HG02610 (cell line): ENCODE data around the gene EFCAB8.
"Not testable (repeated sequence)": the region's sequence is repeated elsewhere in the genome, so short reads cannot be mapped to it uniquely, and the experiment has no call there.

Experiments used
- ATAC-seq: cut with Tn5 transposase; IDR thresholded peaks from one replicate; pipeline ENCODE4 v1.9.1; 2021; ENCODE audit warnings: mild to moderate bottlenecking, moderate library complexity; ENCODE audit not compliant: unreplicated experiment

The EFCAB8 gene

DNA sequence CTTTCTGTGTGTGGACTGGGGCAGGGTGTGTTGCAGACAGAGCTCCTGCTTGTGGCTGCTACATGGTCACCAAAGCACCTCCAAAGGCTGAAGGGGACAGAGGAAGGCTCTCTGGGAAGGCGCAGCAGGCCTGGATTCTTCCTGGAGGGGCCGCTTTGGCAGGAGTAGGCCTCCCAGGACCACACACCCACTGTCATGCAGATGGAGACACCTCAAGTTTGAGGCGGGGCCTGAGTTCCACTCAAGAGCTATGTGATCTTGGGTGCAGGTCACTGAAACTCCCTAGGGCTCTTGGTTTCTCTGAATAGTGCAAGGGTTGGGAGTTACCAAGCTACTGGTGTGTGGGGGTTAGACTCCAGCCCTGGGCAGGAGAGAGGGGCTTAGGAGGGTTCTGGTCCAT lies 27.9 kb downstream of the EFCAB8 start:
- ATAC-seq, result no peak

DNA sequence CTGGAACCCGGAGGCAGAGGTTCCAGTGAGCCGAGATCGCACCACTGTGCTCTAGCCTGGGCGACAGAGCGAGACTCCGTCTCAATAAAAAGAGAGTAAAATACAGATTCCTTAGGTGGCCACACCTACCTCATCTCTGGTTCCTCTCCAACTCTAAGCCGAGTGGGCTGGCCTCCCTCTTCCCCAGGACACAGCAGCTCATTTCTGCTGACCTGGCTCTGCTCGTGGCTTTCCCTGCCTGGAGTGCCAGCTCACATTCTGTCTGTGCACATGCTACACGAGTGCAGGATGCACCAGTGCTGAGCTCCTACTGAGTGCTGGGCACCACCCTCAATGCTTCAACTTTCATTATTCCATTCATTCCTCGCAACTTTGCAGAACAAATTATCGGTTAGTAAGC lies 28.8 kb downstream of the EFCAB8 start:
- ATAC-seq, result no peak

DNA sequence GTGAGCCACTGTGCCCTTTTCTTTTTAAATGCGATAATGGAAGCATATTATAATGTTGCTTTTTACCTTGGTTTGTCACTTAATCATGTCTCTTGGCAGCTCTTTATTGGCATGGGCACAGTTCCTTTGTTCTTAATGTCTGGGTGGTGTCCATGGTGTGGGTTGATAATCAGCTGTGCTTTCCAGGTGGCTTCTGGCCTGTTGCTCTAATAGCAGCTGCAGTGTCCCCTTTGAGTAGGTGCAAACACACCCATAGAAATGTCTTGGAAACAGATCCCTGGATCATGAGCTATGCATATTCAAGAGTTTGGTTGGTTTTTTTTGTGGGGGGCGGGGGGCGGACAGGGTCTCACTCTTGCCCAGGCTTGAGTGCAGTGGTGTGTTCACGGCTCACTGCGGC lies 29.9 kb downstream of the EFCAB8 start:
- no peak for ATAC-seq

DNA sequence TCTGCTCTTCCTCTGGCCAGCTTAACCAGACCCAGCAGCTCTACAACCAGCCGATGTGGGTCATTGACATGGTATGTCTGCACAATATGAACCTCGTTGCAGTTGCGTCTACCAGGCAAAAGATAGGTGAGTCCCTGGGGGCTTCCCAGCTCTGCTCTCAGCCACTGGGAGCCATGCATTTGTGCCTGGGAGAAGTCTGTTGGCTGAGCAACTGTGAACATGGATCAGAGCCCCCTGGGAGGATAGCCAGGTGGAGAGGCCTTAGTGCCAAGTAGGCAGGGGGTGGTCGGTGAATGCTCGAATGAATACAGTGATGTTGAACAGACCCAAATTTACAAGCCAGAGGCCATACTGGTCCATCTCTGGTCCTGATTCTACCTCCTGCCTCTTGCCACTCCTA lies 30.6 kb downstream of the EFCAB8 start:
- ATAC-seq, result no peak

DNA sequence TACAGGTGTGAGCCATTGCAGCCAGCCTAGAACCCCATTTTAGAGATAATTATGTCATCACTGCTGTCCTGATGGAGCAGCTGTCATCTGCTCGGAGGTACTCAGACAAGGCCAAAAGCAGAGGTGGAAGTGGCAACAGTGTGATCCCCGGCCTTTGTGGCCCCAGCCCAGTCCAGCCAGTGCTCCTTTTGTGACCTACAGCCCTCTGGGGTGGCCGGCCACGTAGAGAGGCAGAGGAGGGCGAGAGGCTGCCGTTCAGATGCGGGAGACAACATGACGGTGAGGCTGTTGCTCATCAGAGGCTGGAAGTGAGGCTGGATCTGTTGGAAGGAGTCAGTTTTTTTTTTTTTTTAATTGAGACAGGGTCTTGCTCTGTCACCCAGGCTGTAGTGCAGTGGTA lies 32.8 kb downstream of the EFCAB8 start:
- no peak for ATAC-seq

DNA sequence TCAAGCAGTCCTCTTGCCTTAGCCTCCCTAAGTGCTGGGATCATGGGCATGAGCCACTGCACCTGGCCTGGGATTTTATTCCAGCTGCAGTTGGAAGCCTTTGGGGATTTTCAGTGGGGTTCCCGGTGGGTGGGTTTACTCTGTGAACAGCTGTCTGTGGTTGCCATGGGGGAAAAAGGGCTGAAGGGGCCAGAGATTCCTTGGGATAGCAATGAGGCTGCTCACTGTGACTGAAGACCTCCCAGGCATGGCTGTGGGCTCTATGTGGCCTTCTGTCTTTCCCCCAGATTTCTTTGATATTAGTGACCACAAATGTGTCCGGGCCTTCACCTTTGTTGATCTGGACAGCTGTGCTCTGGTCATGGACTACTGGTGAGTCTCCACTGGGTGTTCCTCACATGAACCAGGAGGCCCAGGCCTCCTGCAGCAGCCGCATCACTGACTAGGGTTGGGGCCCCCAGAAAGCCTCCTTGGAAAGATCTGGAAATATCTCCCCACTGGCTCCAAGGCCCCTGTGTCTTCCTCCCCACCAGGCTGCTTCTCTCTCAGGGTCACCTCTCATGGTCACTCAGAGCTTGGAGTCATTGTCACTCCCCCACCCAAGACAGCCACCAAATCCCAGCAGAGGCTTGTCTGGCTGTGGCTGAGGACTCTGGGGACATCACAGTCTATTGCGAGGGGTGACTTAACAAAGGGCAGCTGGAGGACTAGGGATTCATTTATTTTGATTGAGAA lies 33.4 kb downstream of the EFCAB8 start:
- no peak for ATAC-seq

DNA sequence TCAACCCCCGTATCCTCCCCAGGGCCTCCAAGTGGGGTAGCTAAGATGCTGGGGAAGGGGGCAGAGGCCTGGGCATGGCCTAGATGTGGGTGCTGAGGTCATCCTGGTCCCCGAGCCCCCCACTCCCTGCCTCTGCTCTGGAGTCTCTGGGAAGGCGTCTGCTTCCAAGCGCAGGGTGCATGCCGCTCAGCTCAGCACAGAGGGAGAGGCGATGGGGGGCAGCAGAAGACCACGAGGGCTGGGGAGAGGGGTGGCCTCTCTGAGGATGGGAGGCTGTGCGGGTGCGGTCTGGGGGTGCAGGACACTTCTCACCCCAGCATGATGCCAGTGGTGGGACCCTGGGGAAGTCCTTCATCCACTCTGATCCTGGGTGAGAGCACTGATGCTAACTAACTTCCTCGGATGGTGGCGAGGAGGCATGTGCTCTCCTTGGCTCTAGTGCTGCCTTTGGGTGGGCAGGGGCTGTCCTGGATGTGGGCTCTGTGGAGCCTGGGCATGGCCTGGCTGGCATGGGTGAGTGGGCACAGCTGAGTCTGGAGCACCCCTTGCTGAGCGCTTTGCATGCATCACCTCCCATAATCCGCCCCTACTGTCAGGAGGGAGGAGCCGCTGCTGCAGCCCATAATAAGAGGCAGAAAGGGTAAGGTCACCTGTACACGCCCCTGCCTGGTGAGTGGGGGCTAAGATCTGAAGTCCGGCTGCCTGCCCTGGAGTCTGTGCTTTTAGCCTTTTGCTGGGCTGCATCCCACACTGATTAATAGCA lies 34.7 kb downstream of the EFCAB8 start:
- ATAC-seq, result no peak

DNA sequence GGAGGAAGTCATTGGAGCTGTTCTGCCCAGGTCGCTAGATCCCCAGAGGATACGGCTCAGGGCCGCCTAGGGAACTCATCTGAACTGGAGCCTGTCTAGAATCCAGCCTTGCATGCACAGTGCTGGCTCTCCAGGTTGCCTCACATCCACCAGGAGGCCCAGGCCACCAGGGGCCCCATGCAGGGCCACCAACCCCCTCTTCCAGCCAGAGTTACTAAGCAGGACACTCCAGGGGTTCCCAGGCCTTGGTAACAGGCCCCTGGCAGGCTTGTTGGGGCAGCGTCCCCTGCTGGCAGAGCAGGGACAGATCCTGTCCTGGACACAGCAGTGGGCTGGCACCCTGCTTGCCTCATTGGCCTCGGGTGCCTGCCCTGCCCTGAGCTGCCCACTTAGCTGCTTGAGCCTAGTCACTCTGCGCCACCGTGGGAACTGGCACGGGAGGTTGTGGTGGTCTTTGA lies 35.3 kb downstream of the EFCAB8 start:
- no peak for ATAC-seq

DNA sequence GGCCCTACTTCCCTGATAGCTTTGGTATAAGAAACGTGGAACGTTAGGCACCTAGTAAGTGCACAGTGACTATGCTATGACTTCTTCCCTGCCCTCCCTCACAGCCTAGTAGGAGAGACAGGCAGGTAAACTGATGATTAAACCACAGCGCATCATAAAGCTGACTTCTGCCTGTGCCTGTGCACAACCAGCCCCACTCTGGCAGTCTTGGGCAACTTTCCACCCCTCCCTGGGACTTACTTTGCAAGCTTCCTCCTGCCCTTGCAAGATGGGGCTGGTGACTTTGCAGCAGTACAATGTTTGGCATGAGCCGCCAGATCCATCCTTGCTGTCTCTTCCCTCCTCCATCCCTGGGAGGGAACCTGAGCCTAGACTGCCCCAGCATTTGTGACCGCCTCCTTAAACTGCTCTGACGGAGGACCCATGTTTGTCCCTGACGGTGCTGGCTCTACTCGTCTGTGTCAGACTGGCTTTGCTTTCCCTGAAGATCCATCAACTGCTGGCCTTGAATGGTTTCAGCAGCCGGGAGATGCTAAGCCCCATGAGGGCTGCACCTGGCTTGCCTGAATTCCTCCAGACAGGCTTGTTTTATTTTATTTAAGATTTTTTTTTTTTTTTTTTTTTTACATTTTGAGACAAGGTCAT lies 36.1 kb downstream of the EFCAB8 start:
- no peak for ATAC-seq

DNA sequence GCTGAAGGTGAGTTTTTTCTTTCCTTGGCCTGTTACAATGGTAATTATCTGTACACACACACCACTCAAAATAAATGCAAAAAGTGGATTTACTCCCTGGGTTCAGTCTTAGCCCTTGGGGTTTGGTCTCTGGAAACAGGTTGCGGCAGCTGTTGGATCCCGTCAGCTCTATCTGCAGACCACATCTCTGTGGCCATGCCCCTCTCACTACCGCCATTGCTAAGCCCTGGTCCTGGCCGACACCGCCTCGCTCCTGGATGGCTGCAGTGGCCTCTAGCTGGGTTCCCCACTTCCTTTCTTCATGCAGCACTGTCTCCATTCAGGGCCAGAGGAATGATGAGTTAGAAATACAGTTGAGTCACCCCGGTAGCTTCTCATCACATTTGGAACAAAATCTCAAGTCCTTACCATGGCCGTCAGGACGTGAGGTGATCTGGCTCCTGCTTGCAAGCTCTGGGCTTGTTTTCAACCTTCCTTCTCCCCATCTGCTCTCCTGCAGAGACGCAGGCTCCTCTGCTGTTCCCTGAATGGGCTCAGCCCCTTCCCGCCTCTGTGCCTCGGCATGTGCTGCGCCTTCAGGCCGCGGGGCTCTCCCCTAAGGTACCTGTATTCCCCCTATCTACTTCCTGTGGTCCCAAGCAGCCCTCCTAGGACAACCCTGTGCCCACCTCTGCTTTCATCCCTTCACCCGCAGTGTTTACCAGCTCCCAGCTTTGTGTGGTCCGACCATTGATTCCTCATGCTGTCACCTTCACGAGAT lies 38.0 kb downstream of the EFCAB8 start:
- no peak for ATAC-seq

DNA sequence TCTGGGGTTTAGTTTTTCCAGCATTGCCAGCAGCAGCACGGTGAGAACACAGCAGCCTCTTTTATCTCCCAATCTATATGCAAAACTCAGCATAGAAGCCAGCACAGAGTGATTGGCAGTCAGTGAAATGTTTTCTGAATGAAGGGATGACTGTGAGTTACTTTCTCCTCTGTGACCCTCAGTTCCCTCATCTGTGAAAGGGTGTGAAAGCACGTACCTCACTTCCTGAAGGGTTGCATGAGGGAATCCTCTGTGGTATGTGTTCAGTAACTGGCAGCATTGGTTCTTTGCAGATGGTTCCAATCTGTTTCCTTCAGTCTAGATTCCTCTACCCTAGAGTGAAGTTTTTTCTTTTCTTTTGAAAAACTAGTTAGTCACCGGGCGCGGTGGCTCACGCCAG lies 40.0 kb downstream of the EFCAB8 start:
- ATAC-seq, result no peak

DNA sequence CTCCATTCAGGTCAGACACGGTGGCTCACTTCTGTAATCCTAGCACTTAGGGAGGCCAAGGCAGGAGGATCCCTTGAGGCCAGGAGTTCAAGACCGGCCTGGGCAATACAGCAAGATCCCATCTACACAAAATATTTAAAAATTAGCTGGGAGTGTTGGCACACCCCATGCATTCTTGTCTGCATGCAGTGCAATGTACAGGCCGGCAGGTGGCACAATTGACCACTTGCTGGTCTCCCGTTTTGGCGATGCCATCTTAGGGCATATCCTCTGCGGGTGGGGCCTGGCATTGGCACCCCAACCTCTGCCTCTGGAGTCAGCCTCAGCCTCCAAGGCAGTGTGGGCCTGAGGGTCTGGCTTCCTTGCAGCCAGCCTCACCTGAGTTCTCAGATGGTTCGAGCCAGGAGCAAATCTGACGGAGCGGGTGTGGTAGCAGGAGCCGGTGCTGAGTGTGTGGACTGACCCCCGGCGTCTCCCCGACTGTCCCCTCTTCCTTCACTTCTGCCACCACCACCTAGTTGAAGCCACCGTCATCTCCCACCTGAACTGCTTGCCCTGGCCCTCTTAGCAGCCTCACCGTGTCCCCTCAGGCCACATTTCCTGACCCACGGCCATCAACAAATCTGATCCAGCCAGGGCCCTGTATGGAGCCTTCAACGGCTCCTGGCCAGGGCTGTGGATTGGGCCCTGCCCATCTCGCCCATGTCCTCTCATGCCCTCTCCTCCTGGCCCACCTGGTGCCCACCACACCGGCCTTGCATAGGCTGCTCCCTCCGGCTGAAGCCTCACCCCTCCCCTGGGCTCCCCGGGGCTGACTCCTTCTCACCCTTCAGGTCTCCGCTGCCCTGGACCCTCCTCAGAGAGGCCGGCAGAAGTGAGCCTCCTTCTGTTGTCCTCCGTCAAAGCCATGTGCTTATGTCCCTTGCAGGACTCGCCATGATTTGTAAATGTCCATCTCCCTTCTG lies 44.0 kb downstream of the EFCAB8 start:
- ATAC-seq, result no peak

DNA sequence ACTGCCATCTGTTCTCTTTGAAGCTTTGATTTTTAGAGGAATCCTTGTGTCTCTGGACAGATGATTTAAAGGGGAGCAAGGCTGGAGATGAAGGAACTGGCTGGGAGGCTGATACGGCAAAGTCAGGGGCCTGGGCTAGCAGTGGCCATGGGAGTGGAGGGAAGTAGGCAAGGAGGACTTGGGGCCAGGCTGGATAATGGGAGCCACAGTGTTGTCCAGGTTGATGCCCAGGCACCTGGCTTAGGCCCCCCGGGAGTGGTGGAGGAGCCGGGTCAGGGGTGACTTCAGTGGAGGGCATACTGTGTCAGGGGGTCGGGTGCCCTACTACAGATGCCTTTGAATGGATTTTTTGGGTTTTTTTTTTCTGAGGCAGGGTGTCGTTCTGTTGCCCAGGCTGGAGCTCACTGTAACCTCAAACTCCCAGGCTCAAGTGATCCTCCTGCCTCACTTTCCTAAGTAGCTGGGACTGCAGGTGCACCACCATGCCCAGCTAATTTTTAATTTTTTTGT lies 45.0 kb downstream of the EFCAB8 start:
- no peak for ATAC-seq

DNA sequence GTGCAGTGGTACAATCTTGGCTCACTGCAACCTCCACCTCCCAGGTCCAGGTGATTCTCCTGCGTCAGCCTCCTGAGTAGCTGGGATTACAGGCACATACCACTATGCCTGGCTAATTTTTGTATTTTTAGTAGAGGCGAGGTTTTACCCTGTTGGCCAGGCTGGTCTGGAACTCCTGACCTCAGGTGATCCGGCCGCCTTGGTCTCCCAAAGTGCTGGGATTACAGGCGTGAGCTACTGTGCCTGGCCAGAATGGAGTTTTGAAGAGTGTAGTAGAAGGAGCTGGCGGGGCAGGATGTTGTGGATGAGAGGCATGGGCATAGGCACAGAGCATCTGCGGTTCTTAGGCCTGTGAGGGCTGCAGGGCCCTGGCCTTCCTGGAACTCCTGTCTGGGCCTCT lies 46.0 kb downstream of the EFCAB8 start:
- ATAC-seq, result not testable (repeated sequence)

DNA sequence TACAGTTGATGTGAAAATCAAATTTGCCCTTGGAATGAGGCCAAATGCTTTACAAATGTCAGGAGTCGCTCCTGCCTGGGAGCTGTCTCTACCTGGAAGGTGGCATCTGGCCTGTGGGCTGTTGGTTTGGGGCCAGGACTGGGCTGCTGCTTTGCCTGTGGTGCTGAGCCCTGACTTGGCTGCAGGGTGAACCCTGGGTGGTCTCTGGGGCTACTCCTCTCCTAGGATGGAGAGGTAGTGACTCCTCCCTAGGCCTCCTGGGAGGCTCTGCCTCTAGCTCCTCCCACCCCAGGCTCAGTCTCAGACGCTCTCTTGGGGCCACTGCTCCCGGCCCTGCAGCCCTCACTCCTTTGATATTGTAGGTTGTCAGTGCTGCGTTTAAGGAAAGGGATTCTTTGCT lies 47.5 kb downstream of the EFCAB8 start:
- ATAC-seq, result no peak

DNA sequence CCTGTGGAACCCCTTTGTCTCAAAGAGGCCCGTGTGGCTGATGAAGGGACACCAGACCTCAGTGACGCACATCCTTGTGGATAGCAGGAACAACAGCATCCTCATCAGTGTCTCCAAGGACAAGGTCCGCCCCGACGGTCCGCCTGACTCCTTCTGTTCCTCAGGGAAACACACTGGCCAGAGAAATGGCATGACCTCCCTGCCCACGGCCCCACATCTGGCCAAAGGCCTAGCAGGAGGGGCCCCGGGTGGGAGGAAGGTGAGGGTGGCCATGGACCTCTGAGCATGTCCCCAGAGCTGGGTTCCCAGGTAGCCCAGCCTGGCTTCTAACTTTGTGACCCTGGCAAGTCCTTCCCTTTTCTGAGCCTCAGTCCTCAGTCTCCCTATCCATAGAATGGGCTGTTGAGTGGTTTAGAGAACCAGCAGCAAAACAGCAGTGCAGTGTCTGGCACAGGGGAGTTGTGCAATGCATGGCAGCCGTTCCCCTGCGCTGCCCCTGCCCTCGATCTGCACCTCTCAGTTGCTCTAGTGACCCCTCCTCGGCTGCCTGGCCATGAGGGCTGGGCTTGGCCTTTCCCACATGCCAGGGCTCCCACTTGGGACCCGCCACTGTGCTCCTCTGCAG lies 48.3 kb downstream of the EFCAB8 start:
- no peak for ATAC-seq

DNA sequence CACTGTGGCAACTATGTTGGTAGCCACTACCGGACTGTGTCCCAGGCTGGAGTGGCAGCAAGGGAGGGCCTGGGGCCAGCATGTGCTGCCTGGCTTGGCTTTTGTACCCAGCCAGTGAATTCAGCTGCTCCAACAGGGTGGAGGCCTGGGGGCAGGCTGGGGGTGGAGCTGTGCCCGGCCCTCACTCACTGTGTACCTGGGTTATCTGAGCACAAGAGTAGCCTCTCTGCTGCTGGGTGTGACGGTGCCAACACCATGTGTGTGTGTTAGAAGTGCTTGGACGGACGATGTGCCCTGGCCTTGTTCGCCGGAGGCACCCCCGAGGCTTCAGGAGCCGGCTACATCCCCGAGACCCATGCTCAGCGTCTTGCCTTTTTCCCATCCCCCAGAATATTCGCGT lies 49.2 kb downstream of the EFCAB8 start:
- ATAC-seq, result no peak

DNA sequence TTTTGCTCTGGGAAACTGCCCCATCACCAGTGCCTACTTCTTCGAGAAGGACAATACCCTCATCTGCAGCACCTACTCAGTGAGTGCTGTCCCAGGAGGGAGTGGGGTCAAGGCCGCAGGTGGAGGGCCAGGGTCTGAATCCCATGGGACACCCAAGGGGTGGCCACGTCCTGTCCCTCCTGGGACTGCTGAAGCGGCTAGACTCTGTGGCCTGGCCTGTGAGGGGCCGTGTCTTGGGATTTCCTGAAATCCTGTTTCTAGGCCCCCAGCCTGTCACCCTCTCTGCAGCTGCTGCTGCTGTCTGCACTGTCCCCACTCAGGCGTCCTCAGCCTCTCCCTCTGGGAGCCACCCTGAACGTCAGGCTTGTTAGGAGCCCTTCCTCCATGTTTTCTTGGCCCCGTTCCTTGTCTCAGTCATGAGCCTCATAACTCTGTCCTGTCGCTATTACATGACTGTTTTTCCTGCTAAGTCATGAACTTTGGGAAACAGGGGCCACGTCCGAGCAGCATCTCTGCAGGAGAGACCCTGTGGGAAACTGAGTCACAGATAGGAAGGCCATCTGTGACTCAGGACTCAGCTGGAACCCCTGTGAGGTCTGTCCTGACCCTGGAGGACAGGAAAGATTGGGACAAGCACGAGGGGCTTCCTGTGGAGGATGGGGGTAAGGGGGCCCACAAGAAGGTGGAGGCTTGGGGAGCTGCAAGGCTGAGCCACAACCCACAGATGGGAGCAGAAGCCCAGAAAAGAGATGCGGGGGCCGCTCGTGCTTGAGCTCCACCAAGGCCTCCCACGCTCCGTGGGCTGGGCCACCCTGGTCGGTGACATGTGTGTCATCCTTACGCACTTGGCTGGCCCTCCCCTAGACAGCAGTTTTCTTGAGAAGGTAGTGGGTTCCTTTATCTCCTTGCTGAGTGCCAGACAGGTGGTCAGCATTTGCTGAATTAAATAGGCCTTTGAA lies 49.9 kb downstream of the EFCAB8 start:
- ATAC-seq, result no peak
